GF-D8 (cell line): ENCODE measurements around the gene PEAR1.

ENCODE experiments used
- DNase-seq: peaks from one replicate; lab custom pipeline; 2025; lab: John Stamatoyannopoulos, UW

Gene PEAR1

GRCh38 chr1:156901966-156902915 is 8.7 kb downstream of the PEAR1 start:
- no peak for DNase-seq

GRCh38 chr1:156903328-156904091 is 10.0 kb downstream of the PEAR1 start:
- DNase-seq, result no peak

DNA sequence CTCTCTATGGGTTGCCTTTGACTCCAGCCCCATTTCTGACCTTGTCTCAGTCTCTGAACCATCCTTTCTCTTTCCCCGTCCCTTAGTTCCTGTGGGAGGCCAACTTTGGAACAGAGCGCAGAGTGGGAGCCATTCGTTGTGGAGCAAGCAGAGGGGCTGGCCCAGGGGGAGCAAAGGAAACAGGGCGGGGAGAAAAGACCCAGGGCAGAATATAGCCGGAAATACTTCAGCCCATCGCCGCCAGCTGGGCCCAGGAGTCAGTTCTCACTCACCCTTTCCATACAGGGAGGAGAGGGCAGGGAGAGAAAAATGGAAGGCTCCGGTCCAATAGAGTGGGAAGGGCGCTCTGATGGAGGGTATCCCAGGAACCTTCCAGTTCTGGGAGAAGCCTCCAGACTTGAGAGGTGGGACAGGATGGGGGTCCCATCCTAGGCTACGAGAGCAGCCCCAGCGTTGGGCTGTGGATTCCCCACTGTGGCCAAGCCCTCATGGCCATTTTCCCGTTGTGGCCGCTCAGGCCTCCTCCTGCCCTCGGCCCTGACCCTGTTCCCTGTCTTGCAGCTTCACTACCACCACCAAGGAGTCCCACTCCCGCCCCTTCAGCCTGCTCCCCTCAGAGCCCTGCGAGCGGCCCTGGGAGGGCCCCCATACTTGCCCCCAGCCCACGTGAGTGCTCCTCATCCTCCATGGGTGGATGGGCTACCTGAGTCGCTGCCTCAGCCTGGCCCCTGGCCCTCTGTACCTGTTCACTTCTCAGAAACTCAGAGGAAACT is 10.9 kb downstream of the PEAR1 start:
- no peak for DNase-seq

DNA sequence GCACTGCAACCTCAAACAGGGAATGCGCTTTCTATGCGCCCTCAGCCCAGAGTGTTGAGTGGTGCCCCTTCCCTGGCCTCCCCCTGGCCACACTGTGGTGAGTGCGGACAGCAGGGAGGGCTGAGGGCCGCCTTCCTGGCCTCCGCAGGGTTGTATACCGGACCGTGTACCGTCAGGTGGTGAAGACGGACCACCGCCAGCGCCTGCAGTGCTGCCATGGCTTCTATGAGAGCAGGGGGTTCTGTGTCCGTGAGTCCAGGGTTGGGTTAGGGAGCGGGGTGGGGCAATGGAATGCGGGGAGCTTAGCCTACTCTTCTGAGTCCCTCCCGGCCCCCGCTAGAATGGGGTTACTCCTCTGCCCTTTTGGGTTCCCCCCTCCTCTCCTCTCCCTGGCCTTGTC is 11.7 kb downstream of the PEAR1 start:
- DNase-seq, result no peak

- no peak for DNase-seq
Observed at GRCh38 chr1:156905651-156906050, 12.1 kb downstream of the PEAR1 start.

DNA sequence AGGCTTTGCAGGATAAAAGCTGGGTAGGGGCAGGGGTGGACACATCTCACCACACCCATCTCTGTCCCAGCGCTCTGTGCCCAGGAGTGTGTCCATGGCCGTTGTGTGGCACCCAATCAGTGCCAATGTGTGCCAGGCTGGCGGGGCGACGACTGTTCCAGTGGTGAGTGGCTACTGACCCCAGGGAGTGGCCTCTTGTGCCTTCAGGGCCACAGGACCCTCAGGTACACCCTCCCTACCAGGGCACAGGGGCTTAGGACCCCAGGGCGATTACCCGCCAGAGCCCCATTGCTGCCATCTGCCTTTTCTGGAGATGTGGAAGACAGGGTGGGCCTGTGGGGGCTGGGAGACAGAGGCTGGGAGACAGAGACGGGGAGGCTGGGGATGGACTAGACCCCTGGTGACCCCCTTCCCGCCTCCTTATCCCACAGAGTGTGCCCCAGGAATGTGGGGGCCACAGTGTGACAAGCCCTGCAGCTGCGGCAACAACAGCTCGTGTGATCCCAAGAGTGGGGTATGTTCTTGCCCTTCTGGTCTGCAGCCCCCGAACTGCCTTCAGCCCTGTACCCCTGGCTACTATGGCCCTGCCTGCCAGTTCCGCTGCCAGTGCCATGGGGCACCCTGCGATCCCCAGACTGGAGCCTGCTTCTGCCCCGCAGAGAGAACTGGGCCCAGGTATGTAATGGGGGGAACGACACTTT is 12.8 kb downstream of the PEAR1 start:
- DNase-seq, result no peak

DNA sequence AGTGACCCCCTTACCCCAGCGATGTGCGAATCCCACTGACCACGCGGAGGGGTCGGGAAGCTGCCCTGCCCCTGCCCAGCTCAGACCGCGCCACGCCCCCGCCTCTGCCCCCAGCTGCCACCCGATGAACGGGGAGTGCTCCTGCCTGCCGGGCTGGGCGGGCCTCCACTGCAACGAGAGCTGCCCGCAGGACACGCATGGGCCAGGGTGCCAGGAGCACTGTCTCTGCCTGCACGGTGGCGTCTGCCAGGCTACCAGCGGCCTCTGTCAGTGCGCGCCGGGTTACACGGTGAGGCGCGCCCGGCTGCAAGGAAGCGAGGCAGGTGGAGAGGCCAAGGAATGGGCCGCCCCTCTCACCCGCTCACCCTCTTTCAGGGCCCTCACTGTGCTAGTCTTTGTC is 15.0 kb downstream of the PEAR1 start:
- no peak for DNase-seq

DNA sequence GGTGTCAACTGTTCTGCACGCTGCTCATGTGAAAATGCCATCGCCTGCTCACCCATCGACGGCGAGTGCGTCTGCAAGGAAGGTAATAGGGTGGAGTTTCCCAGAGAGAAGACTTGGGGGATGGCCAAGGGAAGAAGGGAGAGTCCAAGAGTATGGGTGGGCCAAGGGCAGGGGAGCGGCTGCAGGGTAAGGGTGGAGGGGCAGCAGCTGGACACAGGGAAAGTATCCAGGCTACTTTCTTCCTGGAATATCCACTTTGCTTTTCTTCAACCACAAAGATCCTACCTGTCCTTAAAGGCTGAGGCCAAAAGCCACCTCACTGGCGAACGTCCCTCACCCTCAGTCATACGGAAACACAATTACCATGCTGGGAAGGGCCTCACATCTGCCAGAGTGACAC is 15.4 kb downstream of the PEAR1 start:
- no peak for DNase-seq

DNA sequence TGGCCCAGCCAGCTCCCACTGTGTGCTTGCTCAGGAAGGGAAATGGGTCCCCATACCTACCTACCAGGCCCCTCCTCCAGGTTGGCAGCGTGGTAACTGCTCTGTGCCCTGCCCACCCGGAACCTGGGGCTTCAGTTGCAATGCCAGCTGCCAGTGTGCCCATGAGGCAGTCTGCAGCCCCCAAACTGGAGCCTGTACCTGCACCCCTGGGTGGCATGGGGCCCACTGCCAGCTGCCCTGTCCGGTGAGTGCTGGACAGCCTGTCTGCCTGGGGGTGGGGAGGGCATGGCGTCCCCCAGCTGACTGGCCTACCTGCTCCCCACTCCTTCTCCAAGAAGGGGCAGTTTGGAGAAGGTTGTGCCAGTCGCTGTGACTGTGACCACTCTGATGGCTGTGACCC is 16.2 kb downstream of the PEAR1 start:
- no peak for DNase-seq

DNA sequence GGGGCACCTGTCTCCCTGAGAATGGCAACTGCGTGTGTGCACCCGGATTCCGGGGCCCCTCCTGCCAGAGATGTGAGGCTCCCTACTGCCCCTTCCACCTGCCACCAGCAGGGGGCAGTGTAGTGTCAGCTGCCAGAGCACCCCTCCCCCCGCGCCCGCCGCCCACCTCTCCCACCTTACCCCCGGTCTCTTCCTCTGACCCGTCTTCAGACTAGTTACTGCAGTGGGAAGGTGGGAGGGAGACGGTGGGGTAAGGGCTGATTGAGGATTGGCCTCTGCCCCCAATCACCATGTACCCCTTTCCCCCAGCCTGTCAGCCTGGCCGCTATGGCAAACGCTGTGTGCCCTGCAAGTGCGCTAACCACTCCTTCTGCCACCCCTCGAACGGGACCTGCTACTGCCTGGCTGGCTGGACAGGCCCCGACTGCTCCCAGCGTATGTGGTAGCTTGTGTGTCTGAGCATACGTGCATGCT is 16.8 kb downstream of the PEAR1 start:
- no peak for DNase-seq

DNA sequence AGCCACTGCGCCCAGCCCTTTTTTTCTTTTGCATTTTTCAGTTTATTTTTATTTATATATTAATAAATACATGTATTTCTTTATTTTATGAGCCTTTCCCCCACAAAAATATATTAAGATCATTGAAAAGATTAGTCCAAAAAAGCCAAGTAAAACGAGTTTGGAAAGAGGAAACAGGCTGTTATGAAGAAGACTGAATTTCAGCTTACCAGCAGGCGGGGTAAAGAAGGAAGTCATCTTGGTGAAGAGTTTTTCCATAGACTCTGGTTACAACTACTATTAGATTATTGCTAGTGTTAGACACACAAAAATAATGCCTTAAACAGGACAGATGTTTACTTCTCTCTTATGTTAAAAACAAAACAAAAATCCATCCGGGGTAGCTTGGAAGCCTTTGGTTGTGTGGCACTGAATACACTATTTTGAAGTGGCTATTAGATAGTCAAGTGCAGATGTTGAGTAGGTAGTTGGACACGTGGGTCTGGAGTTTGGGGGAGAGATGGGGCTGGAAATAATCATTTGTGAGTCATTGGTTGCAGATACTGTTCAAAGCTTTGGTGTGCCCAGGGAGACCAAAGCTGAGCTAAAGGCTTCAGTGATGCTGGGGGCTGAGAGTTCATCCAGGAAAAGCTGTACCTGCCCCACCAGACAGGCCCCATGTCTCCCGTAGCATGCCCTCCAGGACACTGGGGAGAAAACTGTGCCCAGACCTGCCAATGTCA is 18.2 kb downstream of the PEAR1 start:
- no peak for DNase-seq

- DNase-seq, result no peak
Observed at GRCh38 chr1:156912310-156912709, 18.8 kb downstream of the PEAR1 start.

DNA sequence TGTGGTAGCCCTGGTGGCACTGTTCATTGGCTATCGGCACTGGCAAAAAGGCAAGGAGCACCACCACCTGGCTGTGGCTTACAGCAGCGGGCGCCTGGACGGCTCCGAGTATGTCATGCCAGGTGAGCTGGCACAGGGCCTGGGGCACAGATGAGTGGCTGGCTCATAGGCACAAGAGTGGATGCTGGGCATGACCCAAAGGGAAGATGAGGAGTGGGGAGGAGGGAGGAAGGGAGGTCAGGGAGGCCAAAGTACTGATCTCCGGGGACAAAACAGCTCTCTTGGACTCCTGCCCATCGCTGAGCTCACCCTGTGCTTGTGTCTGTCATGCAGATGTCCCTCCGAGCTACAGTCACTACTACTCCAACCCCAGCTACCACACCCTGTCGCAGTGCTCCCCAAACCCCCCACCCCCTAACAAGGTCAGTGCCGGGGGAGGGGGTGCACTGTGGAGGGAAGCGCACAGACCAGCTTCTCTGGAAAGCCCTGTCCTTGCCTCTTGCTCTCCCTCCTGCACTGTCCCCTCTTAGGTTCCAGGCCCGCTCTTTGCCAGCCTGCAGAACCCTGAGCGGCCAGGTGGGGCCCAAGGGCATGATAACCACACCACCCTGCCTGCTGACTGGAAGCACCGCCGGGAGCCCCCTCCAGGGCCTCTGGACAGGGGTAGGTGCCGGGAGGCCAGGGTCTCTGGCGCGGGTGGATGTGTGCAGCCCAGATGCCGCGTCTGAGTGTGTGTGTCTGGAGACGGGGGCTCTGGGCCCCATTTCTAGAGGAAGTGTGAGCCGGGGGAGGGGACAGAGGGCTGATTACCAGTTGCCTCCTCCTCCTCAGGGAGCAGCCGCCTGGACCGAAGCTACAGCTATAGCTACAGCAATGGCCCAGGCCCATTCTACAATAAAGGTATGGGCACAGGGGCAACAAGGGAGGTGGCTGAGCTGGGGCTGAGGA is 19.6 kb downstream of the PEAR1 start:
- no peak for DNase-seq

- no peak for DNase-seq
Observed at GRCh38 chr1:156913809-156914387, 20.4 kb downstream of the PEAR1 start.

GRCh38 chr1:156914440-156914856 is 20.9 kb downstream of the PEAR1 start:
- no peak for DNase-seq

- DNase-seq, result no peak
Observed at GRCh38 chr1:156920233-156921052, 26.9 kb downstream of the PEAR1 start, which contains the start of gene LRRC71. LRRC71 (plus strand) TSS chr1:156920632; CDS start chr1:156920804, 172 bp downstream.

- no peak for DNase-seq
Observed at GRCh38 chr1:156921053-156921529, 27.6 kb downstream of the PEAR1 start.

GRCh38 chr1:156922986-156923669 is 29.6 kb downstream of the PEAR1 start:
- no peak for DNase-seq
